Measurements from ENCODE around the gene FOXN1.

FOXN1 gene

GRCh38 chr17:28527859-28528258 lies 21.7 kb downstream of the FOXN1 start:
- no peak for DNase-seq

- DNase-seq, result no peak
These were observed 22.3 kb downstream of the FOXN1 start for GRCh38 chr17:28528327-28529012.

GRCh38 chr17:28529013-28529400 lies 22.9 kb downstream of the FOXN1 start:
- no peak for DNase-seq

- DNase-seq, result no peak
These were observed 24.1 kb downstream of the FOXN1 start for GRCh38 chr17:28530250-28530649.

- no peak for DNase-seq
These were observed 24.8 kb downstream of the FOXN1 start for GRCh38 chr17:28530926-28531325.

GRCh38 chr17:28532050-28532960 lies 26.2 kb downstream of the FOXN1 start:
- no peak for DNase-seq

DNA sequence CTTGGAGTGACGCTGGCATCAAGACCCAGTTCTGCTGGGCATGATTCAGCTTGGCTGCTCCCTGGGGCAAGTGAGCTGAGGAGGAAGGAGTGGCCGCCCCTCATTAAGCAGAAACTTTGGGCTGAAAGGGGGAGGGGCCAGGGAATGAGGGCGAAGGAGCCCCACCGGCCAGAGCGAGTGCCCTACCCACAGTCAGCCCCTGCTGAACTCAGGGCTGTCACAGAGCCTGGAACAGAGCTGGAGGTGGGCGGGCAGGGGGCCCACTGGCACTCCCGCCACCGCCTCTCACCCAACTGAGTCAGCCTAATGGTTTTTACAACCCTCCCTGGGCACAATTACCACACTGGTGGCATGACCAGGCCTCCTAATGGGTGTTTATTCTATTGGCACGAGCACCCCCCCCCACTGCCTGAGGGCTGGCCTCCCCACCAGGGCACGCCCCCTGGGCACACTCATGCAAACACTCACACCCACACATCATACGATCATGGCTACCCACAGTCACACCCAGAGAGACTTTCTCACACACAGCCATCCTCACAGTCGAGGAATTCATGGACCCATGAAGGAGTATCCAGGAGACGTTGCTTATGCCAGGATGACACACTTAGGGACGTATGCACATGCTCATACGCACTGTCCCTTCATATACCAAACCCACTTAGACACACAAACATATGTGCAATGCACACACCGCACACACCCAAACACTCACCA lies 27.1 kb downstream of the FOXN1 start:
- DNase-seq, result no peak

DNA sequence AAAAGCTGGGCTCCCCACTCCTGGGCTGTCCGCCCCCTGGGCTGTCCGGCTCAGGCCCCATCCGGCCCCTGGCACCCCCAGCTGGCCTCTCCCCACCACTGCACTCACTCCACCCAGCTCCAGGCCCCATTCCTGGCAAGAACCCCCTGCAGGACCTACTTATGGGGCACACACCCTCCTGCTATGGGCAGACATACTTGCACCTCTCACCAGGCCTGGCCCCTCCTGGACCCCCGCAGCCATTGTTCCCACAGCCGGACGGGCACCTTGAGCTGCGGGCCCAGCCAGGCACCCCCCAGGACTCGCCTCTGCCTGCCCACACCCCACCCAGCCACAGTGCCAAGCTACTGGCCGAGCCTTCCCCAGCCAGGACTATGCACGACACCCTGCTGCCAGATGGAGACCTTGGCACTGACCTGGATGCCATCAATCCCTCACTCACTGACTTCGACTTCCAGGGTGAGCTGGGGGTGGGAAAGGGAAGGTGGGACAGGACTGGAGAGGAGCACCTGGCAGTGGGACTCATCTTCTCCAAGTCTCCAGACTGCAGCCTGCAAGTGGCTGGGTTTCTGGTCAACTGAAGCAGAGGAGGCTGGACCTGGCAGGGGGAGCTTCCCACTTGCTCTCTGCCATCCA lies 28.7 kb downstream of the FOXN1 start:
- no peak for DNase-seq

DNA sequence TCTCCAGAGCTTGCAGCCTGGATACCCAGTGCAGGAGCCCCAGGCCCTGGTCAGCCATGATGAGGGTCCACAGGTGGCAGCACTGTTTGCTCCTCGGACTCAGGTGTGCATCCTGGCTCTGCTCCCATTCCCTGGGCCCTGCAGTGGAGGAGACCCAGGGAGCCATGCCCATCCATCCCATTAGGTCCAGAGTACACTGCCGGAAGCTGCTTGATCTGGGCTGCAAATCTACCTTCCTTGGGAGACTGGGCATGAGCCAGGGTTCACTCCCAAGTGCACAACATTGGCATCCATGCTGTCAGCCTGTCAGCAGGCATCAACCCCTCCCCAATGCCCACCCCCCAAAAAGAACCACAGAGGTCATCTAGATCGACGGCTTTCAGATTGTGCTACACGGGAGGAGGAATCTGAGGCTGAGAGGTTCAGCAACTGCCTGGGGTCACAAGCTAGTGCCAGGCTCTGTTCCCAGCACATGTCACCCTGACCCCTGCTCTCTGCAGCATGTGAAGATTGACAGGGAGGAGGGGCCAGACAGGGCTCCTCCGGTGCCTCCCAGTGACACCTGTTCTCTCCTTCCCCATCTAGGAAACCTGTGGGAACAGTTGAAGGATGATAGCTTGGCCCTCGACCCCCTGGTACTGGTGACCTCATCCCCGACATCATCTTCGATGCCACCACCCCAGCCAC lies 30.5 kb downstream of the FOXN1 start:
- DNase-seq, result no peak

DNA sequence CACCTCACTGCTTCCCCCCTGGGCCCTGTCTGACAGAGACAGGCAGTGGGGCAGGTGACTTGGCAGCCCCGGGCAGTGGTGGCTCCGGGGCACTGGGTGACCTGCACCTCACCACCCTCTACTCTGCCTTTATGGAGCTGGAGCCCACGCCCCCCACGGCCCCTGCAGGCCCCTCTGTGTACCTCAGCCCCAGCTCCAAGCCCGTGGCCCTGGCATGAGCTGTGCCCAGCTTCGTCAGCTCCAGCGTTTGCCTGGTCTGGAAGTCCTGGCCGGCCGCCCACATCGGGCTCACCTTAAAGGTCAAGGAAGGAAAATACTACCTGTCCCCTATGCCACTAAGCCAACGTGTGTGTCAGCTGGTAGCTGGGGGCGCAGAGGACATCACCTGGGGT lies 31.1 kb downstream of the FOXN1 start:
- no peak for DNase-seq

DNA sequence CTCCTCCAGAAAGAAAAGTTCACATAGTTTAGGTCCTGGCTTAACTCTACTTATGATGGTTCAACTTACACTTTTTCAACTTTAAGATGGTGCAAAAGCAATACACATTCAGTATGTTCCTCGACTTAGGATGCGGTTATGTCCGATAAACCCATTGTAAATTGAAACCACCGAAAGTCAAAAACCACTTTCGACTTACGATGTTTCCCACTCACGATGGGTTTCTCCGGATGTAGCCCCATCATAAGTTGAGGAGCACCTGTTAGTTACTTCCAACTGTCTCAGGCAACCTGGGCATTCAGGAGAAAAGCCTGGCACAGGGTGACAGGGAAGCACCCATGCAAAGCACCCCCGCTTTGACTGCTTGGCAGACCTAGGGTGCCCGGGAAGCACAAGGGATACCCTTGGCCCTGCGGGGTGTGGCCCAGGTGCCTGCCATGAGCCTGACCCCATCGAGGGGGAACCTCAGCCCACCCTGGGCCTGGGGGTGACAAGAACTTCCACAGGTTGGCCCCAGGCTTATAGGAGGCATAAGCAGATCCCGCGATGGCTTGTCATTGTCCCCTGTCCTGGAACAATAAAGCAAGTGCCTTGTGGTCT lies 32.2 kb downstream of the FOXN1 start:
- no peak for DNase-seq

GRCh38 chr17:28540231-28540630 lies 34.1 kb downstream of the FOXN1 start:
- DNase-seq, result no peak

- DNase-seq, result no peak
These were observed 35.3 kb downstream of the FOXN1 start for GRCh38 chr17:28541439-28541838.

DNA sequence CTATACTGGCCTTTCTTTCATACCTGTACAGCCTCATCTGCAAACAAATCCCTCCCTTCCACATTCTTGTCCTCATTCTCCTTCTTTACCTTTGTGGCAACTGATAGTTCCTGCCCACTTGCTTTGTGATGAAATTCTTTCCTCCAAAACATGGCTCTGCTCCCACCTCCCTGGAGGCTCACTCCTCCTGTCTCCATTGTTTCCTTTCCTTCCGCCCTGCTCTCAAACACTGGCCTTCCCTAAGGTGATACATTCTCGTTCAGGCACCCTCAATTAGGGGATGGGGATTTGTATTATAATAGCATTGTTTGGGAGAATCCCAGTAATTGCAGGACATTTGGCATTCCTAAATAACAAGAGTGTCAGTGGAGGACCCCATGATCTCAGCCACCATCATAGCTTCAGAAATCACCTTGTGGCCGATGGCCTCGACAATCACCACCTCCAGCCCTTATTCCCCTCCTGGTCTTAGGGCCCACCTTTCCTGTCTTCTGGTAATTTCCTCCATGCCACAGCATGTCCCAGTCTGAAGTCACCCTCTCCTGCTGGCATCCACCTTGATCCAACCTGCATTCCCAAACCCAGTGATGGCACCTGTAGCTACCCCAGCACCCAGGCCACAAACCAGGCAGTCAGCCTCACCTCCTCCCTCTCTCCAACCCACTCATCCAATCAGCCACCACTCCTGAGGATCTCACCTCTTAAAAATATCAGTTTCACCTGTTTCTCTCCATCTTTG lies 38.4 kb downstream of the FOXN1 start:
- DNase-seq, result no peak

- DNase-seq, result no peak
These were observed 39.0 kb downstream of the FOXN1 start for GRCh38 chr17:28545141-28545503.

DNA sequence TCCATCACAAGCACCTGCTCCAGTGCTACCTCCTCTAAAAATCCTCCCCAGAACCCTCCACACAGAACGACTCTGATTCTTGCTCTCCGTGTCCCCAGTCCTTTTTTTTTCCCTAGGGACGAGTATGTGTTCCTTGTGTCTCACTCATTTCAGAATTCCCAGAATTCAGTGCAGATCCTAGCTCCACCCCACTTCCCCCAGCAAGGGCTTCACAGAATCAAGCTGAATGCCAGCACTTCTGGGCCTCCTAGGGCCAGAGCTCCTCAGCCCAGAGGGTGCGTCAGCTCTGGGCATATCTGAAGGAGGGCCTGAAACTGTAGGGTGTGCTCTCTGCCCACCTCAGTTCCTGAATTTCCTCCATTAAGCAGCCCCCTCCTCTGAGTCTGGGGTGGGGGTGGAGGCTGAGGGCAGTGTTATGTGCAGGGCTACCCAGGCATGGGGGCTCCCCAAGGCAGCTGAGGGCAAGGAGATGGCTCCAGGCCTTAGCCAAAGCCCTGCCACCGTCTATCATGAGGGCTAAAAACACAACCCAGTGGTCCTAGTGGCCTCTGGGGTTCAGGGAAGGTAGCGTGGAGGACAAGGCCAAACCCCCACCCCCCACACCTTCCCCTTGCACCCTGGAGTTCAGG lies 39.8 kb downstream of the FOXN1 start:
- no peak for DNase-seq

GRCh38 chr17:28547096-28547622 lies 41.0 kb downstream of the FOXN1 start:
- no peak for DNase-seq

DNA sequence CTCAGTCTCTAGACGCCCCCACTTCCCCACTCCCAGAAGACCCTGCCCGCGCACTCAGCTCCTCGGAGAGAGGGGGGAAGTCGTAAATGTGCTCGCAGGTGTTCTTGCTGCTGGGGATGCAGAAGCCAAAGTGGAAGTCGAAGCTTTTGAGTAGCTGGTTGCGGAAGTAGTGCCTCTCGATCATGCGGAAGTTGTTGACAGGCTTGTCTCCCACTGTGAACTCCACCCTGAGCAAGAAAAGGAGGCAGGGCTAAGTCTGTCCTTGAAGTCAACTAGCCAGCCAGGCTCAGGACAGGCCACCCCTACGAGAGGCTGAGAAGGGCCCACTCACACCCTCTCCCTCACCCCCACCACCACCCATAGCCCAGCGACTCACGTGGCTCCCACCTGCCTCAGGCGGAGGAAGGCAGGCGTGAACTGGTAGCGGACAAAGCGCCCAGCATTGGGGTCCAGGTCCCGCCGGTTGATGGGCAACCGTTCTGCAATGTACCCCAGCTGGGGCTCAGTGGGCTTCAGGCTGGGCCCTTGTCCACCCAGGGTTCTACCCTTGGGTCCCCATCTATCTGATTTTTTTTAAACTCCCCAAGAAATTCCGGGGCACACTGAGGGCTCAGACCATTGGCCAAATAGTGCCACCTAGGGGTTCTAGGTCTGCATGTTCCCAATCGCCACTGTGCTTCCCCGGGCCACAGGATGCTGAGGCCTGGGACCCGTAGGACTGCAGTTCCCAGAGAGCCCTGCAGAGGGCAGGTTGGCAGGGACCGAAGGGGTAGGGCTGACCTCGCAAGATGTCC lies 41.7 kb downstream of the FOXN1 start:
- DNase-seq, result peak; percentile 90

DNA sequence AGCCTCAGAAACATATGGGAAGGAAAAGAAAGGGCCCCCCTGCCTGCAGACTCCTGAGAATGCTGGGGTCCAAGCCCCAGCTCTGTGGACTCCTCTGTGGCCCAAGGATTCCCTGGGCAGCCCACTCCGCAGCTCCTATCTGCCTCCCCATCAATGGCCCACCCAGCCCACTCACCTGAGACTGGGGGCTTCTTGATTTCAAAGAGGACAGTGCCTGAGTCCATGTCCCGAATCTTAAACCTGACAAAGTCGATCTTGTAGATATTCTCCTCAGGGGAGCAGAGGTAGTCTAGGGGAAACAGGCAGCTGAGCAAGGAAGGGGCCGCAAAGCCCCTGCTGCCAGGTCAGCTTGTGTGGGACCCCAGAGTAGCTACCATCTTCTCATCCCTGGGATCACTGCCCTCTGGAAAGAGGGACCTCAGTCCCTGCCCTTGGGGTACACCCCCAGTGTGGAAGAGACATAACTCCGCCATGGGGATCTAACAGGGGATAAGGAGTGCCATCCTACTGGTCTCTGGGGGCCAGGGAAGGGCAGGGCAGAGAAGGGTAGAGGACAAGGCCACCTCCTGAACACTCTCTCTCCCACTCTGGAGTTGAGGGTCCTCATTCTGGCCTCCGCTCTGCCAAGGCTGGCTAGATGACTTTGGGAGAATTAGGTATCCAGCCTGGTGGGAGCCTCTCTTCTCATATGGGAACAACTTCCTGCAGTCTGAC lies 42.4 kb downstream of the FOXN1 start:
- DNase-seq, result no peak

All from MV-4-11 (cell line).